Ishikawa (cell line): ENCODE results near the gene DEAF1.

Source experiments
- TAF1 ChIP-seq: IDR thresholded peaks from 2 replicates; pipeline ENCODE4 v1.6.1; 2012; ENCODE audit warnings: low read depth, mild to moderate bottlenecking
- ZBTB7A ChIP-seq: IDR thresholded peaks from 2 replicates; pipeline ENCODE4 v1.6.1; 2012; ENCODE audit warnings: low read depth

- no peak for TF ChIP-seq ZBTB7A
- TF ChIP-seq TAF1: no peak
These were observed 89.5 kb downstream of the DEAF1 start for GRCh38 chr11:605286-606129.
